Stimulated activated CD8-positive, alpha-beta memory T cell treated with anti-CD3 and anti-CD28 coated beads, Interleukin-7, amount 100 ng/mL, for 1 hour (primary cell): Measurements from ENCODE around the gene RAB10.
"Not testable (repeated sequence)": the region's sequence is repeated elsewhere in the genome, so short reads cannot be mapped to it uniquely, and the experiment has no call there.

Source experiments
- DNase-seq, 2 donors: peaks; one replicate each; pipeline ENCODE4 v3.0.0-alpha.2; 2020; ENCODE audit warnings: low read depth in 2 of 2

RAB10 gene

GRCh38 chr2:26157580-26157979 is 123.7 kb downstream of the RAB10 start:
- DNase-seq: no peak

GRCh38 chr2:26161926-26162325 is 128.0 kb downstream of the RAB10 start:
- no peak for DNase-seq

- no peak for DNase-seq
Measured at GRCh38 chr2:26162963-26163362, 129.1 kb downstream of the RAB10 start.

GRCh38 chr2:26164231-26164630 is 130.3 kb downstream of the RAB10 start:
- DNase-seq: no peak

GRCh38 chr2:26164641-26165211 is 130.8 kb downstream of the RAB10 start:
- DNase-seq: no peak

GRCh38 chr2:26165403-26165802 is 131.5 kb downstream of the RAB10 start:
- DNase-seq: no peak

GRCh38 chr2:26166541-26166940 is 132.7 kb downstream of the RAB10 start:
- not testable (repeated sequence) for DNase-seq

- DNase-seq: no peak
Measured at GRCh38 chr2:26168785-26169184, 134.9 kb downstream of the RAB10 start.

- no peak for DNase-seq
Measured at GRCh38 chr2:26169226-26169625, 135.3 kb downstream of the RAB10 start.

- no peak for DNase-seq
Measured at GRCh38 chr2:26169681-26170414, 136.0 kb downstream of the RAB10 start.

- no peak for DNase-seq
Measured at GRCh38 chr2:26170795-26171194, 136.9 kb downstream of the RAB10 start.

GRCh38 chr2:26172189-26172870 is 138.4 kb downstream of the RAB10 start:
- DNase-seq: no peak

- no peak for DNase-seq
Measured at GRCh38 chr2:26172871-26173775, 139.2 kb downstream of the RAB10 start, which contains the start of gene GAREM2. GAREM2 (plus strand) TSS chr2:26173088; CDS start chr2:26173221, 133 bp downstream.

- no peak for DNase-seq
Measured at GRCh38 chr2:26173776-26174482, 140.0 kb downstream of the RAB10 start.

- no peak for DNase-seq
Measured at GRCh38 chr2:26174691-26175465, 141.0 kb downstream of the RAB10 start.

- no peak for DNase-seq
Measured at GRCh38 chr2:26175466-26176278, 141.8 kb downstream of the RAB10 start.

GRCh38 chr2:26176279-26176615 is 142.4 kb downstream of the RAB10 start:
- DNase-seq: no peak

- no peak for DNase-seq
Measured at GRCh38 chr2:26177122-26177521, 143.2 kb downstream of the RAB10 start.

- no peak for DNase-seq
Measured at GRCh38 chr2:26178246-26178645, 144.4 kb downstream of the RAB10 start.
